ENCODE results near the gene NOP9.

The NOP9 gene

GRCh38 chr14:24315243-24315806 lies 15.7 kb downstream of the NOP9 start:
- Mint-ChIP-seq H3K27me3 (ENCODE audit: low read depth) (peaks cover 8% of the 10 kb centered on the region), H3K27ac (no peak overlapping the region), H3K4me3 (no peak overlapping the region), H3K9me3 (no peaks in the 10 kb centered on the region), H3K4me1 (no peaks in the 10 kb centered on the region), H3K36me3 (ENCODE audit: low read depth) (peaks cover 3% of the 10 kb centered on the region)
- TF ChIP-seq CTCF (IDR thresholded peaks at IDR 0.05; ENCODE audit: unreplicated experiment in 3 of 3) = no peak

- Mint-ChIP-seq H3K9me3 (no peaks in the 10 kb centered on the region), H3K4me1 (no peaks in the 10 kb centered on the region)
Measured at GRCh38 chr14:24315807-24316596, 16.4 kb downstream of the NOP9 start.

GRCh38 chr14:24316597-24316950 lies 16.9 kb downstream of the NOP9 start:
- TF ChIP-seq CTCF (IDR thresholded peaks at IDR 0.05; ENCODE audit: unreplicated experiment in 3 of 3) = no peak
- peaks cover 3% of the 10 kb centered on the region for H3K36me3 Mint-ChIP-seq (ENCODE audit: low read depth)
- no peaks in the 10 kb centered on the region for H3K4me1 Mint-ChIP-seq
- H3K9me3 Mint-ChIP-seq = no peaks in the 10 kb centered on the region
- no peak overlapping the region for H3K27ac Mint-ChIP-seq
- H3K27me3 Mint-ChIP-seq (ENCODE audit: low read depth) = peaks cover 9% of the 10 kb centered on the region
- H3K4me3 Mint-ChIP-seq = no peak overlapping the region

More at GRCh38 chr14:24315807-24316596, 16.4 kb downstream of the NOP9 start:
- H3K27me3 Mint-ChIP-seq (ENCODE audit: low read depth) = peaks cover 8% of the 10 kb centered on the region
- H3K27ac Mint-ChIP-seq = no peak overlapping the region
- TF ChIP-seq CTCF (IDR thresholded peaks at IDR 0.05; ENCODE audit: unreplicated experiment in 3 of 3) = no peak
- H3K36me3 Mint-ChIP-seq (ENCODE audit: low read depth) = peaks cover 3% of the 10 kb centered on the region
- H3K4me3 Mint-ChIP-seq = no peak overlapping the region

- no peak overlapping the region for H3K27ac Mint-ChIP-seq
- TF ChIP-seq CTCF (IDR thresholded peaks at IDR 0.05; ENCODE audit: unreplicated experiment in 3 of 3) = no peak
- H3K27me3 Mint-ChIP-seq (ENCODE audit: low read depth) = peaks cover 12% of the 10 kb centered on the region
- peaks cover under 1% of the 10 kb centered on the region for H3K36me3 Mint-ChIP-seq (ENCODE audit: low read depth)
- no peaks in the 10 kb centered on the region for H3K9me3 Mint-ChIP-seq
- H3K4me1 Mint-ChIP-seq = no peaks in the 10 kb centered on the region
- no peak overlapping the region for H3K4me3 Mint-ChIP-seq
Measured at GRCh38 chr14:24317141-24317928, 17.7 kb downstream of the NOP9 start.

GRCh38 chr14:24321212-24321975 lies 21.7 kb downstream of the NOP9 start:
- no peak for TF ChIP-seq CTCF (IDR thresholded peaks at IDR 0.05; ENCODE audit: unreplicated experiment in 3 of 3)
- no peak overlapping the region for H3K27ac Mint-ChIP-seq
- H3K4me1 Mint-ChIP-seq = no peaks in the 10 kb centered on the region
- H3K27me3 Mint-ChIP-seq (ENCODE audit: low read depth) = peaks cover 12% of the 10 kb centered on the region
- H3K9me3 Mint-ChIP-seq = no peaks in the 10 kb centered on the region
- H3K36me3 Mint-ChIP-seq (ENCODE audit: low read depth) = no peaks in the 10 kb centered on the region
- H3K4me3 Mint-ChIP-seq = no peak overlapping the region
